ENCODE results near the gene SPDYE11.
"Not testable (repeated sequence)": the region's sequence is repeated elsewhere in the genome, so short reads cannot be mapped to it uniquely, and the experiment has no call there.

DNA sequence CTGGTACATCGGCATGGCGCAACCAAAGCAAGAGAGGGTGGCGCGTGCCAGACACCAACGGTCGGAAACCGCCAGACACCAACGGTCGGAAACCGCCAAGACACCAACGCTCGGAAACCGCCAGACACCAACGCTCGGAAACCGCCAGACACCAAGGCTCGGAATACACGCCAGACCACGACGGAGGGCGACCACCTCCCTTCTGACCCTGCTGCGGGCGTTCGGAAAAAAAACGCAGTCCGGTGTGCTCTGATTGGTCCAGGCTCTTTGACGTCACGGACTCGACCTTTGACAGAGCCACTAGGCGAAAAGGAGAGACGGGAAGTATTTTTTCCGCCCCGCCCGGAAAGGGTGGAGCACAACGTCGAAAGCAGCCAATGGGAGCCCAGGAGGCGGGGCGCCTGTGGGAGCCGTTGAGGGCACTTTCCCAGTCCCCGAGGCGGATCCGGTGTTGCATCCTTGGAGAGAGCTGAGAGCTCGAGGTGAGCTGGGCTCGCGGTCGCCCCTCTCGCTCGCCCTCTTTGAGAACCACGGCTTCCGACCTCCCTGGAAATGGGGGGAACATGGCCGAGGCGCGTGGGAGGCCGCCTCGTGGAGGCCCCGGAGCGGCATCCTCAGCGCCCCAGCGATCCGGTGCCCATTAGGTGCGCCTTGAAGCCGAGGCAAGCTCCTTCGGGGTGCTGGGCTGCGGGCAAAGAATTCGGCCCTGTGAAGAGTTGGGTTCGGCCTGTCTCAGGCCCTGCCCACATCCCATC is 51.8 kb downstream of the SPDYE11 start:
- not testable (repeated sequence) for TF ChIP-seq CTCF (conservative IDR thresholded peaks at IDR 0.05; ENCODE audit: low read length); EZH2phosphoT487 (IDR thresholded peaks at IDR 0.05; ENCODE audit: borderline replicate concordance, low read depth, low read length)
